22Rv1 (cell line): ENCODE results near the gene C1QTNF1.

Source experiments
- CTCF ChIP-seq: fragments of 450-650 bp; IDR thresholded peaks from 2 replicates; pipeline ENCODE4 v1.5.1; 2017; ENCODE audit warnings: mild to moderate bottlenecking
- ZFX ChIP-seq: fragments of 450-650 bp; IDR thresholded peaks from 2 replicates; pipeline ENCODE4 v1.6.1; 2017; ENCODE audit warnings: antibody characterized with exemption, borderline replicate concordance

- TF ChIP-seq ZFX (no peak), CTCF (no peak)
Measured at GRCh38 chr17:78997231-78997741, 26.7 kb upstream of the C1QTNF1 start.
